ENCODE data around the gene STK39.
"Not testable (repeated sequence)": the region's sequence is repeated elsewhere in the genome, so short reads cannot be mapped to it uniquely, and the experiment has no call there.

GRCh38 chr2:168122210-168122609 lies 125.2 kb downstream of the STK39 start:
- TF ChIP-seq CTCF, POLR2A (IDR thresholded peaks at IDR 0.05): not testable (repeated sequence)
